ENCODE results near the gene CDH2.

The CDH2 gene

GRCh38 chr18:28150925-28151324, 26.0 kb downstream of the CDH2 start:
- no peak for TF ChIP-seq CTCF (conservative IDR thresholded peaks at IDR 0.05; ENCODE audit: control insufficient read depth, insufficient read depth, low read depth, low read length)
- DNase-seq (ENCODE audit: low read depth), result no peak
- H3K4me3 ChIP-seq (ENCODE audit: control insufficient read depth, low read depth, low read length), result no peak overlapping the region

GRCh38 chr18:28149810-28150420, 27.0 kb downstream of the CDH2 start:
- no peak for DNase-seq (ENCODE audit: low read depth)
- no peak for TF ChIP-seq CTCF (conservative IDR thresholded peaks at IDR 0.05; ENCODE audit: control insufficient read depth, insufficient read depth, low read depth, low read length)
- no peak overlapping the region for H3K4me3 ChIP-seq (ENCODE audit: control insufficient read depth, low read depth, low read length)

GRCh38 chr18:28147674-28148171, 29.2 kb downstream of the CDH2 start:
- H3K4me3 ChIP-seq (ENCODE audit: control insufficient read depth, low read depth, low read length), result no peak overlapping the region
- no peak for TF ChIP-seq CTCF (conservative IDR thresholded peaks at IDR 0.05; ENCODE audit: control insufficient read depth, insufficient read depth, low read depth, low read length)
- DNase-seq (ENCODE audit: low read depth), result peak; percentile 68

GRCh38 chr18:28143725-28144124, 33.2 kb downstream of the CDH2 start:
- TF ChIP-seq CTCF (conservative IDR thresholded peaks at IDR 0.05; ENCODE audit: control insufficient read depth, insufficient read depth, low read depth, low read length), result no peak
- H3K4me3 ChIP-seq (ENCODE audit: control insufficient read depth, low read depth, low read length), result no peak overlapping the region
- DNase-seq (ENCODE audit: low read depth), result no peak

GRCh38 chr18:28138816-28139215, 38.1 kb downstream of the CDH2 start:
- no peak for TF ChIP-seq CTCF (conservative IDR thresholded peaks at IDR 0.05; ENCODE audit: control insufficient read depth, insufficient read depth, low read depth, low read length)
- H3K4me3 ChIP-seq (ENCODE audit: control insufficient read depth, low read depth, low read length), result no peak overlapping the region
- no peak for DNase-seq (ENCODE audit: low read depth)

GRCh38 chr18:28136071-28136470, 40.9 kb downstream of the CDH2 start:
- no peak for TF ChIP-seq CTCF (conservative IDR thresholded peaks at IDR 0.05; ENCODE audit: control insufficient read depth, insufficient read depth, low read depth, low read length)
- no peak for DNase-seq (ENCODE audit: low read depth)
- no peak overlapping the region for H3K4me3 ChIP-seq (ENCODE audit: control insufficient read depth, low read depth, low read length)

GRCh38 chr18:28134774-28135173, 42.2 kb downstream of the CDH2 start:
- DNase-seq (ENCODE audit: low read depth), result no peak
- no peak for TF ChIP-seq CTCF (conservative IDR thresholded peaks at IDR 0.05; ENCODE audit: control insufficient read depth, insufficient read depth, low read depth, low read length)
- no peak overlapping the region for H3K4me3 ChIP-seq (ENCODE audit: control insufficient read depth, low read depth, low read length)
